GM12801 (cell line): ENCODE data around the gene MSI2.

ENCODE experiments used
- TF ChIP-seq, protein P1 (sequence below): IDR thresholded peaks from one replicate; pipeline ENCODE4 v1.5.1; 2011; ENCODE audit warnings: control low read depth; ENCODE audit not compliant: insufficient read length; ENCODE audit errors: extremely low read depth

MSI2 gene

DNA sequence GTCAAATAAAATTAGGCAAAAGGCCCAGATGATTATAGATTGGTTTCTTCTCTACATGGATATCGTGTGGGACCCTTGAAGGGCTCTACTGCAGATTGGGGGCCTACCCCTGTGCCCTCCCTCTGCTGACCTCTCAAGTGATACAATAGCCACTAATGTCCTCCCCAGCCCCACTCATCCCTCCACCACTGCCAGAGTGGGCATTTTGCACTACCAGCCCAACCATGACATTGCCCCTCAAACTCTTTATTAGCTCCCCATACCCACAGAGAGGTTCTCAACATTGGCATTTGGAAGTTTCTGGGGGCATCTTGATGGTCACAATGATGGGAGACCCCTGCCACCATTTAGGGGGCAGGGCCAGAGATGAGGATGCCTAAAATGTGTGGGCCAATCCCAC lies 446.9 kb downstream of the MSI2 start:
- TF ChIP-seq, protein P1, sequence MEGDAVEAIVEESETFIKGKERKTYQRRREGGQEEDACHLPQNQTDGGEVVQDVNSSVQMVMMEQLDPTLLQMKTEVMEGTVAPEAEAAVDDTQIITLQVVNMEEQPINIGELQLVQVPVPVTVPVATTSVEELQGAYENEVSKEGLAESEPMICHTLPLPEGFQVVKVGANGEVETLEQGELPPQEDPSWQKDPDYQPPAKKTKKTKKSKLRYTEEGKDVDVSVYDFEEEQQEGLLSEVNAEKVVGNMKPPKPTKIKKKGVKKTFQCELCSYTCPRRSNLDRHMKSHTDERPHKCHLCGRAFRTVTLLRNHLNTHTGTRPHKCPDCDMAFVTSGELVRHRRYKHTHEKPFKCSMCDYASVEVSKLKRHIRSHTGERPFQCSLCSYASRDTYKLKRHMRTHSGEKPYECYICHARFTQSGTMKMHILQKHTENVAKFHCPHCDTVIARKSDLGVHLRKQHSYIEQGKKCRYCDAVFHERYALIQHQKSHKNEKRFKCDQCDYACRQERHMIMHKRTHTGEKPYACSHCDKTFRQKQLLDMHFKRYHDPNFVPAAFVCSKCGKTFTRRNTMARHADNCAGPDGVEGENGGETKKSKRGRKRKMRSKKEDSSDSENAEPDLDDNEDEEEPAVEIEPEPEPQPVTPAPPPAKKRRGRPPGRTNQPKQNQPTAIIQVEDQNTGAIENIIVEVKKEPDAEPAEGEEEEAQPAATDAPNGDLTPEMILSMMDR = no peak

DNA sequence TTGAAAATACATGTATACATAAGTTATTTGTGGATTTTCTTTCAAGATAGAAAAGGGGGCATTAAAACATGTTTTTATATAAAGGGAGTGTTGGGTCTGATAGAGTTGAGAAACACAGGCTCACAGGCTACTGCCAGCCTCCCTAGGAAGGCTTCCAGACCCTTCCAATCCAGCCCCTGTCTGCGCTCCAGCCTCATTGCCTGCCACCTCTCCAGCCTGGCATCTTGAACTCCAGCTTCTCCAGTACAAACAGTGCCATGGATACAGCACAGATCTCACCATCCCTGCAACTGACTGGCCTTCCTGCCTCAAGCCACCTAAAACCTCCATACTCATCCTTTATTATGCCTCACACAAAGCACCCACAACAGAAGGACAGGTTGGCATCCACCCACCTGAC lies 448.1 kb downstream of the MSI2 start:
- TF ChIP-seq, protein P1 = no peak

DNA sequence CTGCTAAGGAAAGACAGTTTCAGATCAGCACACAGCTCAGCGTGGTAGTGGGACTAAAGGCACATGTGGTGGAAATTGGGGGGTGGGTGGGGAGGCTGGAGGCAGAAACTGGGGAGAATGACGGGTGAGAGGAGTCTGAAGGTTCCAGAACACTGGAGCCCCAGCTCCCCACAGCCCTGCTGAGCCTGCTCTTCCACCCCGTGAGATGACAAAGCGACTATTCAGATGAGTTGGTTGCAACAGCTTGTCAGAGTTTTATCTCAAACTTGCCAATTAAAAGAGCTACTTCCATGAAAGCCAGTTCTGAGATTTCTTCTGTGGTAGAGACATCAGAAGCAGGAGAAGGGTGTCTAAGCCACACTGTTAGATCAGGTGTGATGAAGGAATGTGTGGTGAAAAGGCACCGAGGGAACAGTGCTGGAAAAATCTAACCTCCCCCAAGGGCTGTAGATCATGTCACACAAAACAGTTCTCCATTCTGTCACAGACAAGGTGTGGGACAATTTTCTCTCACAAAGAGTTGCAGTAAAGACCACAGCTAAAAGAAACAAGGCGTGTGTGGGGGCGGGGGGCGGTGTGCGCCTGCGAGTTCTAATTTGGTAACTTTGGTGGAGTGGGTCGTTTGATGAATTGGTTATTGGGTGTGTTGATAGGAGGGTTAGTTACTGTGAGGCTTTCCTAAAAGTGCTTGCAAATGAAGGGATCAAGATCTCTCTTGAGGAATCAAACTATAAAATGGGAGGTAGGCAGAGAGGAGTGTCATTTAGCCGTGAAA lies 449.8 kb downstream of the MSI2 start:
- TF ChIP-seq, protein P1 = no peak

DNA sequence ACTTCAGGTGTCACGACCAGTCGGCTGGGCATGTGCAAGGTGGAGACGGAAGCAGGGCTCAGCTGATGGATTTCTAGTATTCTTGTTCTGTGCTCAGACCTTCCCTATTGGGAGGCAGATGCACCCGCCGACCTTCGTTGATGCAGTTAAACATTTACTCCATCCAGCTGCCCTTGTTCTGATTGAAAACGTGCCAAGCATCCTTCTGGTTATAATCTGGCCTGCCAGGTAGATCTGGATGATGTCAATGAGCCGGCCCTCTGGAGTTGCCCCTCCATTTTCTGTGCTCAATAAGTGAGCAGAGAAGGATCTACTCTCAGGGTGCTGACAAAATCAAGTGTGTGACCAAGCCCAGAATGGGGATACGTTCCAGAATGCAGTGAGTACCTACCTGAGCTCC lies 450.4 kb downstream of the MSI2 start:
- TF ChIP-seq, protein P1 = no peak

DNA sequence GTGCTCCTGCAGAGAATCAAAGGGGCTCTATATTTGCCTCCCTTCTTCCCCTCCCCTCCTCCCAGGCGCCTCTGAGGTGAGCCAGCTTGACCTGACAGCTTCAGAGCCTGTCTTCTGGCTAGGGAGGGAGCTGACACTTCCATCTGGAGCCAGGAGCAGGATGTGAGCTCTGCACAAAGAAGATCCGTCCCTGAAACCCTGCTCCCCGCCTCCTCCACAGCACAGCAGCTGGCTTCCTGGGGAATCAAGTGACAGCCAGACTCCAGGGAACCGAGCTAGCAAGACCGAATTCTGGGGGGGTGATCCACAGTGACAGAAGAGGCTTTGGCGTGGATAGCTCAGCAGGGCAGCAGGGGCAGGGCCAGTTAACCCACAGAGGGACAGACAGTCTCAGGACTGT lies 451.6 kb downstream of the MSI2 start:
- TF ChIP-seq, protein P1 = no peak

DNA sequence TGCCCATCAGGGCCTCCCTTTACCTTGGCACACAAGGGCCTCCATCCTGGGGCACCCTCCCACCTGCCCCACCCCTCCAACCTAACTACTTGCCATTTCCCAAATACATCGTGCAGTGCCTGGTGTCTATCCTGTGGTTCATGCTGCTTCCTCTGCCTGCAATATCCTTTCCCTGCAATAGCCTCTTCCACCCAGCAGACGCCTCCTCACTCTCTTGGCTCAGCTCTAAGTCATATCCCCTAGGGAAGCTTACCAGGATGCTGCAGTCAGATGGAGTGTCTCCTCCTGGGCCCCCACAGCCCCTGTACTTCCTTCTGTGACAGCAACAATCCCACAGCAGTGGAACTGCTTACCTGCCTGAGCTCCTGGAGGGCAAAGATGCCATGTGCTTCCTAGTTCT lies 452.1 kb downstream of the MSI2 start:
- TF ChIP-seq, protein P1 = no peak

DNA sequence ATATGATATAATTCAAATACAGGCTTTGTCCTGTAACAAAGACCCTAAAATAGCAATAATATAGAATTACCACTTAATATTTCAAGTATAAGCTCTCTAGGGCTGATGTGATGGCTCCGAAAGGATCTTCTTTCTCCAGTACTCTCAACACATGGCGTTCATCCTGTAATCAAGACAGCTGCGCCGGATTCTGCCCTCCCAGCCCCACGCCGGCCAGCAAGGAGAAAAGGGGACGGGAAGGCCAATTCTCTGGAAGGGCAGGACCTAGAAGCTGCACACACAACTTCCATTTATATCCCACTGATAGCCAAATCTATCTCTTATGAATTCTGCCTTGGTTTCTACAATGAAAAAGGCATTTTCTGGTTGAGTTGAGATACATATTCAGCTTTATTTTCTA lies 456.8 kb downstream of the MSI2 start:
- TF ChIP-seq, protein P1 = no peak
